ENCODE results near the gene C11orf52. TPM values are rescaled to one million over a fixed set of nuclear protein-coding genes. Genes with fewer than 3 reads are reported as not detected.
"Not testable (repeated sequence)": the region's sequence is repeated elsewhere in the genome, so short reads cannot be mapped to it uniquely, and the experiment has no call there.

The C11orf52 gene
- total RNA-seq, 1 donor from 2014 or later: 0.26 TPM

- Histone ChIP-seq H3K36me3 (ENCODE audit: control insufficient read depth, insufficient read depth, low read length) (no peaks in the 10 kb centered on the region), H3K4me3 (ENCODE audit: low read depth, low read length) (peak overlapping the region; percentile 61), H3K27me3 (ENCODE audit: control insufficient read depth, insufficient read depth, low read length) (no peaks in the 10 kb centered on the region)
- peak; percentile 3 for TF ChIP-seq CTCF (IDR thresholded peaks at IDR 0.05; ENCODE audit: insufficient read depth, low read length, severe bottlenecking)
- FAIRE-seq (no peak), DNase-seq (ENCODE audit: low read depth) (peak; percentile 51)
Observed at GRCh38 chr11:111878385-111878848, 40.3 kb upstream of the C11orf52 start.

GRCh38 chr11:111878849-111879636, 39.7 kb upstream of the C11orf52 start, which contains the start of the genes CFAP68 and FDXACB1:
Gene CFAP68 (plus strand): TSS chr11:111879541. CDS start chr11:111879561, 20 bp downstream.
Gene FDXACB1 (minus strand): TSS chr11:111879165. CDS start chr11:111879132, 33 bp downstream.
- Histone ChIP-seq H3K36me3 (ENCODE audit: control insufficient read depth, insufficient read depth, low read length) (no peaks in the 10 kb centered on the region), H3K4me3 (ENCODE audit: low read depth, low read length) (peak within 1 kb of the TSS; percentile 61), H3K27me3 (ENCODE audit: control insufficient read depth, insufficient read depth, low read length) (no peaks in the 10 kb centered on the region)
- peak; percentile 99 for TF ChIP-seq CTCF (IDR thresholded peaks at IDR 0.05; ENCODE audit: insufficient read depth, low read length, severe bottlenecking)
- DNase-seq (ENCODE audit: low read depth) (peak; percentile 94), FAIRE-seq (peak; percentile 66)

- TF ChIP-seq CTCF (IDR thresholded peaks at IDR 0.05; ENCODE audit: insufficient read depth, low read length, severe bottlenecking): no peak
- Histone ChIP-seq H3K4me3 (ENCODE audit: low read depth, low read length) (peak overlapping the region; percentile 61), H3K27me3 (ENCODE audit: control insufficient read depth, insufficient read depth, low read length) (no peaks in the 10 kb centered on the region), H3K36me3 (ENCODE audit: control insufficient read depth, insufficient read depth, low read length) (no peaks in the 10 kb centered on the region)
- no peak for FAIRE-seq
- DNase-seq (ENCODE audit: low read depth): no peak
Observed at GRCh38 chr11:111879637-111879960, 39.1 kb upstream of the C11orf52 start.

GRCh38 chr11:111882202-111882601, 36.5 kb upstream of the C11orf52 start:
- FAIRE-seq (no peak), DNase-seq (ENCODE audit: low read depth) (no peak)
- H3K36me3 ChIP-seq (ENCODE audit: control insufficient read depth, insufficient read depth, low read length): no peaks in the 10 kb centered on the region
- no peak for TF ChIP-seq CTCF (IDR thresholded peaks at IDR 0.05; ENCODE audit: insufficient read depth, low read length, severe bottlenecking)
- no peaks in the 10 kb centered on the region for H3K27me3 ChIP-seq (ENCODE audit: control insufficient read depth, insufficient read depth, low read length)
- no peak overlapping the region for H3K4me3 ChIP-seq (ENCODE audit: low read depth, low read length)

GRCh38 chr11:111885053-111885452, 33.7 kb upstream of the C11orf52 start:
- H3K4me3 ChIP-seq (ENCODE audit: low read depth, low read length); FAIRE-seq; DNase-seq (ENCODE audit: low read depth); H3K36me3 ChIP-seq (ENCODE audit: control insufficient read depth, insufficient read depth, low read length); H3K27me3 ChIP-seq (ENCODE audit: control insufficient read depth, insufficient read depth, low read length): not testable (repeated sequence)

GRCh38 chr11:111886032-111886431, 32.7 kb upstream of the C11orf52 start:
- no peaks in the 10 kb centered on the region for H3K36me3 ChIP-seq (ENCODE audit: control insufficient read depth, insufficient read depth, low read length)
- DNase-seq (ENCODE audit: low read depth) (no peak), FAIRE-seq (no peak)
- no peaks in the 10 kb centered on the region for H3K27me3 ChIP-seq (ENCODE audit: control insufficient read depth, insufficient read depth, low read length)
- no peak for TF ChIP-seq CTCF (IDR thresholded peaks at IDR 0.05; ENCODE audit: insufficient read depth, low read length, severe bottlenecking)
- no peak overlapping the region for H3K4me3 ChIP-seq (ENCODE audit: low read depth, low read length)

Data from bronchial epithelial cell (primary cell).